Left hindlimb (tissue), 1 donor: ENCODE data around the gene PLEKHG4B.
"Not testable (repeated sequence)": the region's sequence is repeated elsewhere in the genome, so short reads cannot be mapped to it uniquely, and the experiment has no call there.

Experiments
- DNase-seq: peaks from one replicate; pipeline ENCODE4 v3.0.0-alpha.2; 2018

Gene PLEKHG4B

DNA sequence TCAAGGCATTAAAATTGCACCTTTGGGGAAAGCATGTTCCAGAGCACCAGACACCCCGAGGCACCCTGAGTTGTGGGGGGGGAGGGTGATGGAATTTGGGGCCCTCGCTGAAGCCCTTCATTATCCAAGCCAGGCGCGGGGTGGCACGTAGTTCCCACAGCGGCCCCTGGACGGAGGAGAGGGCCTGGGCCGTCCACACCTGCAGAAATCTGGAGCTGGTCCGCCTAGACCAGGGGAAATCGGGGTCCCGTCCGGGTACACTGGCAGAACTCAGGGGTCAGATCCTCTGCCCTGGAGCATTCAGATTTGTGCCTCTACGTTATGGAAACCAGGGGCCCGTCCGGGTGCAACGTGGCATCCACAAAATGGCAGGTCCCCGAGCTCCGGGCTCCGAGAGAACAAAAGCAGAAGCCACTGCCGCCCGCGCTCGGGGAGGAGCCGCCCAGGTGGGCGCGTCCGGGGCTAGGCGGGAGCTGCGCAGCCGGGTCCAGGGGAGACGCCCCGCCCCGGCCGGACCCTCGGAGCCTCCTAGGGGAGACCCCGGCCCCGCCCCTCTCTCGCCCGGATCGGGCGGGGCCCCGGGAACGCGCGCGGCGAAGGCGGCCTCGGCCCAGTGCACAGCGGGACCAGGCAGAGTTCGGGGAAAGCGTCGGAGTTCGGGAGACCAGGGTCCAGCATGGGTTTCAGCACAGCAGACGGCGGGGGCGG, at the start of gene PLEKHG4B:
PLEKHG4B (plus strand) TSS at position 613 of the 708 bp plus-strand sequence; CDS start at position 677, 64 bp downstream.
- peak; percentile 57 for DNase-seq

GRCh38 chr5:42250-42649, 49.7 kb upstream of the PLEKHG4B start:
- DNase-seq: no peak

DNA sequence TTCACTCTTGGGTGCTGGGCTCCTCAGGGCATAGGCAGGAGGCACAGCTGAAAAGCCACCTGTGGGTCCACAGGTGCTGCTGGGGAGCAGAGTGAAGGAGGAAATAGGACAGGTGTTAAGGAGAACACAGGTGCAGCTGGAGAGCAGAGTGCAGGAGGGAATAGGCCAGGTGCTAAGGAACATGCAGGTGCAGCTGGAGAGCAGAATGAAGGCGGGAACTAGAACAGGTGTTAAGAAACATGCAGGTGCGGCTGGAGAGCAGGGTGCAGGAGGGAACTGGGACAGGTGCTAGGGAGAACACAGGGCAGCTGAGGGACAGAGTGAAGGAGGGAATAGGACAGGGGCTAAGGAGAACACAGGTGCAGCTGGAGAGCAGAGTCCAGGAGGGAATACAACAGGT, 43.8 kb upstream of the PLEKHG4B start:
- DNase-seq: no peak

DNA sequence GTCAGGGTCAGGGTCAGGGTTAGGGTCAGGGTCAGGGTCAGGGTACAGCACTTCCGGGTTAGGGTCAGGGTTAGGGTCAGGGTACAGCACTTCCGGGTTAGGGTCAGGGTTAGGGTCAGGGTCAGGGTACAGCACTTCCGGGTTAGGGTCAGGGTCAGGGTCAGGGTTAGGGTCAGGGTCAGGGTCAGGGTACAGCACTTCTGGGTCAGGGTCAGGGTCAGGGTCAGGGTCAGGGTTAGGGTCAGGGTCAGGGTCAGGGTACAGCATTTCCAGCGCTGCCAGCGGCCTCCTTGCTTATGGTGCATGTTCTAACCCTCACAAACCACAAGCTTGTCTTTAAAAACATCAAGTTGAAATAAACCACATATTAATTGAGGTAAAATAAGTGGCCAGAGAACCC, 42.4 kb upstream of the PLEKHG4B start:
- DNase-seq: not testable (repeated sequence)

DNA sequence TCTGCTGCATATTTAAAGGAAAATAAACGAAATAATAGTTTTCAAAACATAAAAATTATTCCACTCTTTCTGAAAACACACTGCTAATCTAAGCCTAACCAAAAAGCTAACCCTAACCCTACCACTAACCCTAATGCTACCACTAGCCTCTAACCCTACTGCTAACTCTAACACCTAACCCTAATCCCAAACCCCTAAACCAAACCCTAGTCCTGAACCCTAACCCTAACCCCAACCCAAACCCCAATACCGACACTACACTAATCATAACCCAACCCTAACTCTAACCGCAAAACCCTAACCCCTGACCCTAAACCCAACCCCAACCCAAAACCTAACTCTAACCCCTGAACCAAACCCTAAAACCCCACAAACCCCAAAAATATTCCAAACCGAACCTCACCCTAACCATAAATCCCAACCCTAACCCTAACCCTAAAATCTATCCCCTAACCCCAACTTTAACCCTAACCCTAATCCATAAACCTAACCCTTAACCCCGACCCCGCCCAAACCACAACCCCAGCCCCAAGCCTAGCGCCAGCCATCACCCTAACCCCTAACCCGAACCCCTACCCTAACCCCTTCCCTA, 41.9 kb upstream of the PLEKHG4B start:
- no peak for DNase-seq

DNA sequence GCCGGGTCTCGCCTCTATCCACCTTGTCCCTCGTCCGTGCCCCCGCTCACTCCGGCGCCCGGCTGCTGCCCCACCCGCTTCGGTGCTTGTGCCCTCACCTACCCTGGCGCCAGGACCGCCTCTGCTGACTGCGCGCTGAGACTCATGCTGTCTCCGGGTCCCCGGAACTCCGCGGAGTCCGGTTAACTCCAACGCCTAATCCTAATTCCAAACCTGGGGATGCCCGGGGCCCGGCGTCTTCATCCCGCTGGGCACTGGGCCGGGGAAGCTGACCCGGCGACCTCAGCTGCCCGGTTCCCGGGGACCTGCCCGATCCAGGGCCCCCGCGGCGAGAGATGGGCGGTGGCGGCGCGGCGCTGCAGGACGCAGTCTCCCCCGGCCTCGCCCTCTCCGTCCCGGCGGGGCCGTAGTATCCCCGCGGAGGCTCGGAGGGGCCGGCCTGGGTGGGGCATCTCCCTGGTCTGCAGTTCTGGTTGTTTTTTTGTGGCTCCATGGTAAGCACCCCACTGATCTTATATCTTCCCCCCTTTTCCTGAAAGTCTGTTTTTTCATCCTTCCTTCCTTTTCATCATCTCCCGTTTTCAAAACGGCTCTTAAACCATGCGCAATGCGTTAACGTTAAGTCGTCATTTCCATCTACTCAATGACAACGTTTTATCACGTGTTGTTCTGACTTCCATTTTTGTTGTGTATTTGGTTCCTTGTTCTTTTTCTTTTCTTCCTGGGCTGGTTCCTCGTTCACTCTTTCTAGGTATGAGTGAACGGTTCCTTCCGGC, 41.1 kb upstream of the PLEKHG4B start:
- DNase-seq: no peak

DNA sequence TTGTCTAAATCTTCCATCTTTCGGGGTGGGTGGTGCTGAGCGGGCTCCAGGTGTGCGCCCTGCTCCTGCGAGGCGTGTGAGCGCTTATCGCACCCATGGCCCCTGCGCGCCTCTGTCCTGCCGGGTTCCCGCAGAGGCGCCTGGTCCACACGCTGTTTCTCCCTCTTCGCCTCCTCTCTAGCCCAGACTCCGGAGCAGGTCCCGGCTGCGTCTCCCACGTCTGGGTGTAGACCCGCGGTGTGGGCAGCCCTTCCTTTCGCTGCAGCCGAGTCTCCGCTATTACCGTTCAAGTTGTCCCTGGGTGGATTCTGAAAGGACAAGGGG, 40.5 kb upstream of the PLEKHG4B start:
- DNase-seq: no peak

- peak; percentile 50 for DNase-seq
Observed at GRCh38 chr5:53381-54174, 38.4 kb upstream of the PLEKHG4B start.

DNA sequence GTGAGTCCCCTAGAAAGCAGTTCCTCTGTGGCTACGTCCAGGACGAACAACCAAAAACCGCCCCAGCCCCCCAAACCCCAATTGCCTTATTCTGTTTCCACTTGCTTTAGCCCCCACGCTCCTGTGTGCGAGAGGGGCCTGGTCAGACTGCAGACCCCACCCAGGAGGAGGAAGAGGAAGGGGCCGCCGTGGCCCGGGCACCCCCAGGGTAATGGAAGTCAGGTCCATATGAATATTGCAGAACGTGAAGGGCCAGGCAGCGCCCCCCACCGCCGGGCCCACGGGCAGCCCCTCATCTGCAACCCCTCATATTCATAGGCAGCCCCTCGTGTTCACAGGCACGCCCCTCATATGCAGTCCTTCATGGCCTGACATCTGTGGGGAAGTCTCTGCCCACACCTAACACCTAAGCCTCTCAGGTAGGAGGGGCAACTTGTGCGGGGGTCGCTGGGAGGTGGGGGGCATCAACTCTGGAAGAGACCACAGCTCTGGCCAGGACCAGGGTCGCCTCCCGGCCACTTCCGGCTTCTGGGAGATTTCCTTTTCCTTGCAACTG, 37.7 kb upstream of the PLEKHG4B start:
- DNase-seq: no peak

DNA sequence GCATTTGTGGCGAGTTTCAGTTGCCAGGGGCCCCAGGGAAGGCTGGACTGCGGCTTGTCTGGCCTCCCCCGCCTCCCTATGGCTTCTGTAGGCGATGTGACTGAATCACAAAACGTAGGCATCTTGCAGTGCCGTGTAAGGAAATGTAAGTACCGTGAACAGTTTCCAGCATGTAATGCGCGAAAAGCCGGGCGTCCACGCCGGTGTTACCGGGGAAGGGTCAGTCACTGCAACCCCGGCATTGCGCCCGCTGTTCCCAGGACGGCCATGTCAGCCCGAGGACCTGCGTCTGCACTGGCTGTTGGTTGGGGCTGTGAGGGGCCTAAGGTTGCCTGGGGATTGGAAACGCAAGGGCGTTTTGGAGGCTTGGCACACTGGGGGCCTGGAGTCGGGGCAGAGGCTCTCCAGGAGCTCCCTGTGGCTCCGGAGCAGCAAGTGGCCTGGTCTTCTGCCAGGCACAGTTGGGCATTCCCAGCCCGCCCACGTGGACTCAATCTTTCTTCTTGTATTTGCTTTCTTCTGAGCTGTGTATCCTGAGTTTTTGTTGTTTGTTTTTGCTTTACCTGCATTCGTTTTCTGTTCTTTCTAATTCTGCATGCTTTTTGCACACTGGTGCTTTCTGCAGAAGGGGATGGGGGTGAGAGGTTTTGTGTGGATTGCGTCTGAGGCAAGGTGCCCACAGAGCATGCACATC, 36.9 kb upstream of the PLEKHG4B start:
- DNase-seq: no peak

DNA sequence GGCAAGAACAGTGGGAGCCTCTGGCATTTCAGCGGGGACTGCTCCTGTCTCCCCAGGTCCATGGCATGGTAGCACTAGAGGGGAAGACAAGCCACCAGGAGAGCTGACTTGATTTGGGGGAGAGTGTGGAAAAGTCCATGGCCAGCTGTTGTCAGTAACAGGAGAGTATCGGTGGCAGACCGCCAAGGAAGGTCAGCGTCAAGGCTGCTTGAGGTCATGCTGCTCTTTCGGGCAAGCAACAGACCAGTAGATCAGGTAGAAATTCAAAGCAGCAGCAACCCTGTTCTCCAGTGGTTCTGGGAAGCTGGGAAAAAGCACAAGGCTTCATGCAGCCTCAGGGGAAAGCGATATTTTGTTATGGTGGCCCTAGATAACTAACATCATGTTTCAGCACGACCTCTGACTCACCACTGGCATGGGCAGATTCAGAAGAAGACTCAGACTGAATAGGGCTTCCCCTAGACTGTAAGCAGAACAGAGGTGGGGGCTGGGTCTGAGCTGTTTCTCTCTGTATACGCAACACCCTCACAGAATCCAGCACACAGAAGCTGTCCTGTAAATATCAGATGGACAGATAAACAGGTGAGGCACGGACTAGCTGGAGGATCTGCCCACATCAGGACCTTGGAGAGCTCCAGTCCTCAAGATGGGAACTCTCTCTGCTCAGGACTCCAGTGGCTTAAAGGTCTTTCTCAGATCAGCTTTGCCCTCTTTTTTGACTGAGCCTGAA, 35.2 kb upstream of the PLEKHG4B start:
- no peak for DNase-seq

GRCh38 chr5:60250-60649, 31.7 kb upstream of the PLEKHG4B start:
- DNase-seq: not testable (repeated sequence)

DNA sequence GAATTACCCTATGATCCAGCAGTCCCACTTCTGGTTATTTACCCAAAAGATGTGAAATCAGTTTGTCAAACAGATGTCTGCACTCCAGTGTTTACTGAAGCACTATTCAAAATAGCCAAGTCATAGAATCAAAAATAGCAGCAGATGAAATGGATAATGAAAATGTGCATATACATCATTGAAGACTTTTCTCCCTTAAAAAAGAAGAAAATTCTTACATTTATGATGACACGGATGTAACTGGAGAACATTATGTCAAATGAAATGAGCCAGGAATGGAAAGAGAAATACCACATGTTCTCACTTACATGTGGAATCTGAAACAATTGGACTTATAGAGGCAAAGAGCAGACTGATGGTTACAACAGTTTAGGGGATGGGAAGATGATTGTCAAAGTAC, 21.5 kb upstream of the PLEKHG4B start:
- DNase-seq: no peak

DNA sequence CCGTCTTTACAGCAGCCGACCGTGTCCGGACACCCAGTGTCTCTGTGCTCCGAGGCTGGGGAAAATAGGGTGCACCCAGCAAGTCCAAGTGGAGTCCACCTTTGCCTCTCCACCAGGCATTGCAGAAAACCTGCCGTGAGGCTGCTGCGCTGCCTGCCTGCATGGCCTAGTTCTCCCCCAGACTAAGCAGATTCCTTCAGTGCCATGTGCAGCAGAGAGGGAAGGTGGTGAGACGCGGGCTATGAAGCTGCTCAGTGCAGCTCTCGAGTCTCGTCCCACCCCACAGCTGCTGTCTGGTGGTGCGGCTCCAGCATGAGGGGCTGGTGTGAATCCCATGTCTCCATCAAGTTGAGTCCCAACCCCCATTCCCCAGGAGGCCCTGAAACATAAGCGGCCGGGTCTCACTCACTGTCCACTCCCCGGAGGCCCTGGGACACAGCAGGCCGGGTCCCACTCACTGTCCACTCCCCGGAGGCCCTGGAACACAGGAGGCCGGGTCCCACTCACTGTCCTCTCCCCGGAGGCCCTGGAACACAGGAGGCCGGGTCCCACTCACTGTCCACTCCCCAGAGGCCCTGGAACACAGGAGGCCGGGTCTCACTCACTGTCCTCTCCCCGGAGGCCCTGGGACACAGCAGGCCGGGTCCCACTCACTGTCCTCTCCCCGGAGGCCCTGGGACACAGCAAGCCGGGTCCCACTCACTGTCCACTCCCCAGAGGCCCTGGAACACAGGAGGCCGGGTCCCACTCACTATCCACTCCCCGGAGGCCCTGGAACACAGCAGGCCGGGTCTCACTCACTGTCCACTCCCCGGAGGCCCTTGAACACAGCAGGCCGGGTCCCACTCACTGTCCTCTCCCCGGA, 19.4 kb upstream of the PLEKHG4B start:
- not testable (repeated sequence) for DNase-seq

DNA sequence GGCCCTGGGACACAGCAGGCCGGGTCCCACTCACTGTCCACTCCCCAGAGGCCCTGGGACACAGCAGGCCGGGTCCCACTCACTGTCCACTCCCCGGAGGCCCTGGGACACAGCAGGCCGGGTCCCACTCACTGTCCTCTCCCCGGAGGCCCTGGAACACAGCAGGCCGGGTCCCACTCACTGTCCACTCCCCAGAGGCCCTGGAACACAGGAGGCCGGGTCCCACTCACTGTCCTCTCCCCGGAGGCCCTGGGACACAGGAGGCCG, 18.9 kb upstream of the PLEKHG4B start:
- not testable (repeated sequence) for DNase-seq

DNA sequence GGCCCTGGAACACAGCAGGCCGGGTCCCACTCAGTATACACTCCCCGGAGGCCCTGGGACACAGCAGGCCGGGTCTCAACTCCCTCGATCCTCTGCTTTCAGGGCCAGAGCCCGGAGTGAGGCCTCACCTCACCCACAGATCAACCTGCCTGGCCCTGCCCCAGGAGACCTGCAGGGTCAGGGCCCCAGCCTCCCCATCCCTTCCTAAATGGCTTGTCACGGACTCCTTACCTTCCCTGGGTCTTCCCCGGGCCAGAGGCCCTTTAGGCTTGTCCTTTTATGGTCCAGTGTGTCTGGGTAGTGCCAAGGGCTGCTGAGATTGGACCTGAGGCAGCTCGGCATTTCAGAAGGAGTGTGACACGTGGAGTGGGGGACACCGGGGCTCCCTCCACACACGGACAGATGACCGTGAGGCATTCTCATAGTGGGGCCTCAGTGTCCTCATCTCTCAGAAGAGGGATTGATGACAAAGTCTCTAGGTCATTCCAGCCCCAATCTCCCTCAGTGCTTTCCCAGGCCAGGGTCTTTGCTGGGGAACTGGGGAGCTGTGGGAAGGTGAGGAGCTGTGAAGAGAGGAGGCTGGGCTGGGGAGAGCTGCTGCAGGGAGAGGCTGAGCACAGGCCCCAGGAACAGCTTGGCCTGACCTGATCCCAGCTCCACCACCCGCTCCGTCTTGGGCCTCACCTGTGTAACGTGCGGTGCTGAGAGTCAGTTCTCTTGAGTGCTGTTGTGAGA, 18.0 kb upstream of the PLEKHG4B start:
- no peak for DNase-seq

DNA sequence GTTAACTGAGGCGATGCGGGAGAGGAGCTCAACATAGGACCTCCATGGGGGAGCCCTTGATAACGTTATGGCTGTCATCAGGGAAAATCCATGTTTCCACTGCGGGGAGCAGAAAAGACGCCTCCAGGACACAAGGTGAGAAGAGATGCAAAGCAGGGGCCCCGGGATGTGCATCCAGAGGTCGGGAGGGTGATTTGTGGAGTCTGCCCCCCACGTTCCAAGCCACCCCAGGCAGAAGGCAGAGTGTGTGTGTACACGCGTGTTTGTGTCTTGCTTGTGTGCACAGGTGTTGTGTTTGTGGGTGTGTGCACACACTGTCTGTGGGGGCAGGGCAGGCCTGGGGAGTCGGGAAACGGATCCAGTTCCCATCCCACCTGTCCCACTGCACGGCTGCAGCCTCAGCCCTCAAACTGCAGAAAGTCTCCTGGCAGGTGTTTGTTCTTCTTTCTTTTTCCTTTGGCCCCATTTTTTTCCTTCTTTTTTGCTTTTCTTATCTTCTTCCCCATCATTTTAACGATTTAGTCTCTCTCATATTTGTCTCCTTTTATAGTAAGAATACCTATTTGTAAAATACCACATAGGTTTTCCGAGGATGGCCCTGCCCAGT, 17.4 kb upstream of the PLEKHG4B start:
- no peak for DNase-seq

DNA sequence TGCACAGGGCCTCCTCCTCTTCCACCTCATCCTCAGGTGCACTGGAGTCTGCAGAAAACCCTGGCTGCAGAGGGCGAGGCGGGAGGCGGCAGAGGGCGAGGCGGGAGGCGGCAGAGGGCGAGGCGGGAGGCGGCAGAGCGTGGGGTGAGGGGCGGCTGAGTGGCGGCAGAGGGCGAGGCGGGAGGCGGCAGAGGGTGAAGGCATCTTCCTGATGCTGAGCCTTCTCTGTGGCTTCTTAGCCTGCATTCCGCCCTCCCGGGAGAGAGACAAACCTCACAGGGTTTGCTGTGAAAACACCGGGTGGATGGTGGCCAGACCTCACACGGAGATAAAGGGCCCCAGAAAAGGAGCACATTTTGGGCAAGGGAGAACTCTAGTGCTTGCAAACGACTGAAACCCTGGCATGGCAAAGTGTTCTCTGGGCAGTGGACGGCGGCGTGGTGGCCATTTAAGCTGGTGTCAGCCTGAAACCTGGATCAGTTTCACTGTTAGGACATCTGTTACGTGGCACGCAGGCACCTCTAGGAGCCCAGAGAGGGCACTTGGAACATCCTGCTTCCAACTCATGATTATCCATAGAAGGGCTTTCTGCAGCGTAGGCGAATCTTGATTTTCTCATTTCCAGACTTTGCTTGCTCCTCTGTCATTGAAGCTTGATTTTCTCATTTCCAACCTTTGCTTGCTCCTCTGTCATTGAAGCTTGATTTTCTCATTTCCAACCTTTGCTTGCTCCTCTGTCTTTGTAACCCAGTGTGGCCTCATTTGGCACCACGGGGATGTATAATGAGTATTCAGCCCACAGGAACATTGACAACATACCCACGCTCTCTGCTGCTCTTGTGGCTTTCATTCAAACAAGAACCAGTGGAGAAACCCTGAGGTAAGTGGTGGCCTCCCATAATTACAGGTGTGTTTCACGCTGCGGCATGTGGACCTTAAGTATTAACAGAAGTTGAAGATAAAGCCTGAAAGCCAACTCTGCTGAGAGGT, 16.3 kb upstream of the PLEKHG4B start:
- DNase-seq: no peak
